Measurements from ENCODE around the gene CCDC50.

Gene CCDC50

DNA sequence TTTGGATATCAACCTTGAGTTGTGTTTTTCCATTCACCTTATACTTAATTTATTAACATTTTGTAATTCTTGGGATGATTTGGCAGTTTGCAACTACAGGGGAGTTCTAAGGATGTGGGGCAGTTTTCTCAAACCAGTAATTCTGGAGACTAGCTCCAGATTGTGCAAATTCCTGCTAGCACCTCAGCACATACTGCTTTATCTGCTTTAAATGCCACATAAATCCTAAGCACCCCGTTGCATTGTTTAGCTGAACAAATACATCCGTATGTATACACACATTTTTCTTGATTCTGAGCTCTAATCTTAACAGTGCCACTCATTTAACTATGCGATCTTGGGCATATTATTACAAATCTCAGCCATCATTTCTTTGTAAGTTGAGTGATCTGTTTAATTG lies 18.0 kb downstream of the CCDC50 start:
- no peak for DNase-seq (ENCODE audit: low spot score)
- no peak for FAIRE-seq

DNA sequence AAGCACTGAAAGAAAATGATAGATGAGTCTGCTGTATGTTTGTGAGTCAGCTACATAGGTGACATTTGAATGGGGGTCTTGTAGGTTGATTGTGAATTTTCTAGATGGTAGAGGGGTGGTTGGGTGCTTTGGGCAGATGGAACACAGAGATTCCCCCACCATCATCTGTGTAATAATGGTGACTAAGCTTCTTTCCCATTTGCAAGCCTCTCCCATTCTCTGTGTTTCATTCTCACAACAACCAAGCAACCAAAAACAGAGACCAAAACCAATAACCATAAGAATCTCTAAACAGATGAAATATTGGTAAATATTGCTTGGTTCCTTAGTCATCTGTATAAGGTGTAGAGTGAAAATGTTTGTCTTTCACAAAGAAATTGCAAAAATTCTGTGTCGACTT lies 18.9 kb downstream of the CCDC50 start:
- no peak for DNase-seq (ENCODE audit: low spot score)
- FAIRE-seq: no peak

DNA sequence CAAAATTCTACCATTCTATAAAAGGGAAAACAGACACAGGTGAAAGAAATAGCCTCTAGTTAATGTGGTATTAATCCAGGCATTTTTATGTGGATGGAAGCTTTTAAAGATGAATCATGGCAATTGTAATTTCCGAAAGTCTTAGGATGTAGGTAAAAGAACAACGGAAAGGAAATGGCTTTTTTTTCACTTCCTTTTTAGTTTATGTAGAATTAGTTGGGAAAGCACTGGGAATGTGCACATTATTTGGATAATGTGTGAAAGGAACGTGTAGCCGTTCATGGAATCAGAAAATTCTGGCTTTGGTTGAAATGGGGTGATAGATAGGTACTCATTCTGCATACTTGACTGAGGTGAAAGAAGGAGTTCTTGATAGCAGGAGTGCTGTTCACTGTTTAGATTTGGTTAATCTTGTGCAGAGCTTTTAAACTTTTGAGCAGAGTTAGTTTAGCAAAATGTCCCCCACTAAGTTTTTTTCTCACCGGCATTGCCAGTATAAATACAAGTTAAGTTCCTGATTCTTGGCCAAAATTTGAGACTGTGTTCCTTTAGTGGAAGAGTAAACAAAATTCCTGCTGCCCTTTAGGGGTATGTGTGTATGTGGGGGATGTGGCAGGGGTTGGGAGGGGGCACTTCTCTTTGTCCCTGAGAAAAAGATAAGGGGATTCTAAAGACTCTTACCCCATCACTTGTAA lies 21.3 kb downstream of the CCDC50 start:
- FAIRE-seq: no peak

DNA sequence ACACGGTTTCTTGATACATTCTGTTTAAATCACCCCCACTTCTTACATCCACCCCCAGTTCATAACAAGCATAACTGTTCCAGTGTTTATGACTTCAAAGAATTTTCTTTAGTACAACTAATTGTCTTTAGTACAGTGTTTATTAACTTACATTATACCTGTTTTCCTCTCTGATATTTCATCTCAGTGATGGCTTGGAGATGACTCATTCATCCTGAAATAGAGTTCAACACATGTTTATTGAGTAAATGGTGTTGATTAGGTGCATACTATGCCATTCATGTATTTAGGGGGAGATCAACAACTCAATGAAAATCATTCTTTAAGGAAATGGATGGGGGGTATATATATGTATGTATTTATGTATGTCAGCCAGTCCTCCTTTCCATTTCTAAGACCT lies 22.8 kb downstream of the CCDC50 start:
- FAIRE-seq (no peak), DNase-seq (ENCODE audit: low spot score) (no peak)

More for the DNA sequence above, 21.3 kb downstream of the CCDC50 start:
- DNase-seq (ENCODE audit: low spot score): no peak

DNA sequence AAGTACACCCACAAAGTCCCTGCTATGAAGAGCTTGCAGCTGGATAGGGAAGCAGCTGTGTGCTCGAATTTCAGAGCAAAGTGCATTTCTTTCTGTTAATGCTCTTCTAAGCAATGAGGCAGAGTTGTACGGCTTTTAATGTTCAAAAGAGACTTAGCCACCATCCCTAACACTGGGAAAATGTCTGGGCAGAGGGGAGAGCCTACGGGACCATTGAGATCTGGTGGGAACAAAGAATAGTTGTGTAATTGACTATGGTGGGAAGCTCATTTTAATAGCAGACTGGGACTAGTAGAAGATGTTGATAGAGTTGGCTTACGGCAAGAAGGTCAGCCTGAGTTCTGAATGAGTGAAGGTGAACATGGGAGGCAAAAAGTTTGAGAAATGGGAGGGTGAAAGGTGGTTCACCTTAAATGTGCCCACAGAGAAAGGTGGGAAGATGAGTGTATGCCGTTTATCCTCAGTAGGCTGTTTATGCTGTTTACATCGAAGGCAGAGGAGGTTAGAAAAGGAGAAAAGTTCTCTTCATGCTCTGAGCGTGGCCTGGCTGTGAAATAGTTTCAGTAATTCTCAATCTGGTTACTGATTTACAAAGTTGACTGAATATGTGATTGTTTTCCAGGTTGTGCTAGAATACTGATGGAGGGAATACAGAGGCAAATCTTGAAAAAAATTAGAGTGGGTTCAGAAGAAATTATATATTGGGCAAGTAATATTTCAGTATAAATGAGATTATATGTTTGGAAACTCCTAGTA lies 24.0 kb downstream of the CCDC50 start:
- no peak for DNase-seq (ENCODE audit: low spot score)
- no peak for FAIRE-seq

DNA sequence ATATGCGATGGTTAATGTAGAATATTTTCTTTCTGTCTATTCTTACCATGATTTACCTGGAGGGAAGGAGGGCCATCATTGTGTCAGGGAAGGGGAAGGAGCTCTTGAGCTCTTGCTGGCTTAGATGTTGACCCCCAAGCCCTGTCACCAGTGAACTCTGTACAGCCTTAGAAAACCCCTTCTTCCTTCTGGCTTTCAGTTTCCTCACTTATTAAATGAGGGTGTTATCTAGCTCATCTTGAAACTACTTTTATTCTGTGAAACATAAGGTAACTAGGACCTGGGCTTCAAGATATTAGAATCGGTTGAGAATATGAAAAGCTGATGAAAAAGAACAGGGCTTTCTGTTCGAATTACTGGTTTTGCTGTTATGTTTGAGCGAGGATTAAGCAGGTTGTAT lies 26.2 kb downstream of the CCDC50 start:
- FAIRE-seq: no peak
- DNase-seq (ENCODE audit: low spot score): no peak

DNA sequence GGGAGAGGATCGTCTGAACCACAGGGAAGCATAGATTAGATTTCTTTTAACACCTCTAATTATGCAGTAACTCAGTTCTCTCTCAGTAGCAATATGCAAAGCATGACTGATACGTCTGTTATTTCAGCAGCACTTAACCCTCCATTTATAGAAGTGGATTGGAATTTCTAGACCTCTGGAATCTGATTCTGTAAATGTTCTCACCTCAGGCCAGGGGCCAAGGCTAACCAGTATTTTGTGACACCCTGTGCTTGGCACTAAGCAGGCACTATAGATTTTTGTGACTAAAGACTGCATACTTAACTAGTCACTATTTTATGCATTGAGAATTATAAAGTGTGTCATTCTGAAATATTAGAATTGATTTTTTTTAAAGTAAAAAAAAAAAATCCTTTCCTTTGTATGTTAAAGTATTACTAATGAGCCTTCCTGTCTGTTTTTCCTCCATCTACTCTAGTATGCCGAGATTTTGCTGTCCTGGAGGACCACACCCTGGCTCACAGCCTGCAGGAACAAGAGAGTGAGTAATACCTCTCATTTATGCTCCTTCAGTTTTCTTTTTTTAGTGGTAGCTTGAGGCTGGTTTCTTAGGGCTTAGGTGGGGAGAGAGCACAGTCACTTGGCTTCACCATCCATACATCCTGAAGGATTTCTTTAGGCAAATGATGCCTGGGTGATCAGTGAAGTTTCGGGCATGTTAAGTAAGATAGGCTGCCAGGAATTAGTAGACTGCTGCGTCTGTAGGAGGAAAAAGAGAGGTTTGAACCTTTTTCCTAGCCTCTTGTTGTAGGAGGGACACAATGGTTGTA lies 27.6 kb downstream of the CCDC50 start:
- FAIRE-seq (no peak), DNase-seq (ENCODE audit: low spot score) (no peak)

DNA sequence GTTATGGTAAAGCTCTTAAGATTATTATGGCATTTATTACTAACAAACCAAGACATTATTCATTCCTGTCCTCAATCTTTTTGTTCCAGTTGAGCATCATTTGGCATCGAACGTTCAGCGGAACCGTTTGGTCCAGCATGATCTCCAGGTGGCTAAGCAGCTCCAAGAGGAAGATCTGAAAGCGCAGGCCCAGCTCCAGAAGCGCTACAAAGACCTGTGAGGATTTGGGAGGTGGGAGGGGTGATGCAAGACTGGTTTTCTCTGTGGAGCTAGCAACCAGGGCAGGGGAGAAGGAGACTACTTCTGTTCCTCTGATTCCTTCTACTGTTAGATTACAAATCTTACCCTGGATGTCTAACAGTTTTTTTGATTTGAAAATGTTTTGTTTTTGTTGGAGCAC lies 28.7 kb downstream of the CCDC50 start:
- no peak for FAIRE-seq

DNA sequence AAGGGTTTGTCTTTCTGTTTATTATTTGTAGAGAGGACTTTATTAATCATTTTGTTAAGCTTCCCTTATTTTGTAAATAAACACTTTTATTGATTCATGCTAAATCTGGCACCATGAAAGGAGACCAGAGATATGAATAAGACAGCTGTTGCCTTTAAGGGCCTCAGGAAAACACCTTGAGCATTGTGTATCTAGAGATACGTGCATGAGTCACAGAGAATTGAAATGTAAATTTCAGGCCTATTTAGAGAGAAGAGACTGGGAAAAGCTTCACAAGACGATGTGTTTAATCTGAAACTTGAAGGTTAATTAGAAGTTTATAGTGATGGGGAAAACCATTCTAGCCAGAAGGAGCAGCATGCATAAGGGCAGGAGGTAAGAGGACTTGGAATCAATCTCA lies 29.7 kb downstream of the CCDC50 start:
- DNase-seq (ENCODE audit: low spot score) (no peak), FAIRE-seq (no peak)

More for the DNA sequence above, 28.7 kb downstream of the CCDC50 start:
- no peak for DNase-seq (ENCODE audit: low spot score)

DNA sequence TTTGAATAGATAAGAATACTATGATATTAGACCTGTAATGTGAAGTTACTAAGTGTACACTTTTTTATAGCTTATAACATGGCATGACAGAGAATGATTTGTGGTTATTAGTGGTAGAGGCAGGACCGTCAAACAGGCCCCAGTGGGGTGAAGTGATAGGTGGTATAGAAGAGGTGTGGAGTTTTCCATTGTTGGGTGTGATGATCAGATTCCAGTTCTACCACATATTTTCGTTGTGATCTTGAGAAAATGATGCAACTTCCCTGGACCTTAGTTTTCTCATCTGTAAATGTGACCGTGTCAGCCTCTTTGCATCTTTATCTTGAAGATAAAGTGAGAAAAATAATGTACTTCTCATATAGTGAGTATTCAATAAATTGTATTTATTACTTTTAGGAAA lies 31.4 kb downstream of the CCDC50 start:
- no peak for DNase-seq (ENCODE audit: low spot score)
- FAIRE-seq: no peak

DNA sequence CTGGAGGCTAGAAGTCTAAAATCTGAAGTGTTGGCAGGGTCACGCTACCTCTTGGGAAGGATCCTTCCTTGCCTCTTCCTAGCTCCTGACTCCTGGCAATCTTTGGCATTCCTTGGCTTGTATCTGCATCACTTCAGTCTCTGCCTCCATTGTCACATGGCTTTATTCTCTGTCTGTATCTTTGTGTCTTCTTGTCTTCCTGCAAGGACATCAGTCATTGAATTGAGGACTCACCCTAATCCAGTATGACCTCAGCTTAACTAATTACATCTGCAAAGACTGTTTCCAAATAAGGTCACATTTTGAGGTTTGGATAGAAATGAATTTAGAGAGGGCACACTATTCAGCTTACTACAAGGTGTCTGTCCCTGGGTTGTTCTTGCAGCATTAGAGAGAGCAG lies 32.3 kb downstream of the CCDC50 start:
- FAIRE-seq (no peak), DNase-seq (ENCODE audit: low spot score) (no peak)

DNA sequence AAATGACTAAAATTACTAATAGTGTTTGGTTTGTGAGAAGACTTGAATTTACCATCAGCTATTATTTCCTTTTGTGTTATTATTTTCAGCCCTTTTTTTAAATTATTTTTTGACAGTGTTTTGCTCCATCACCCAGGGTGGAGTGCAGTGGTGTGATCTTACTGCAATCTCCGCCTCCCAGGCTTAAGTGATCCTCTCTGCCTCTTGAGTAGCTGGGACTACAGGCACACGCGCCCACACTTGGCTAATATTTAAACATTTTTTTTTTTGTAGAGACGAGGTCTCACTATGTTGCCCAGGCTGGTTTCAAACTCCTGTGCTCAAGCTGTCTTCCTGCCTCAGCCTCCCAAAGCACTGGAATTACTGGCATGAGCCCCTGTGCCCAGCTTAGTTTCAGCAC lies 32.8 kb downstream of the CCDC50 start:
- DNase-seq (ENCODE audit: low spot score) (no peak), FAIRE-seq (no peak)

DNA sequence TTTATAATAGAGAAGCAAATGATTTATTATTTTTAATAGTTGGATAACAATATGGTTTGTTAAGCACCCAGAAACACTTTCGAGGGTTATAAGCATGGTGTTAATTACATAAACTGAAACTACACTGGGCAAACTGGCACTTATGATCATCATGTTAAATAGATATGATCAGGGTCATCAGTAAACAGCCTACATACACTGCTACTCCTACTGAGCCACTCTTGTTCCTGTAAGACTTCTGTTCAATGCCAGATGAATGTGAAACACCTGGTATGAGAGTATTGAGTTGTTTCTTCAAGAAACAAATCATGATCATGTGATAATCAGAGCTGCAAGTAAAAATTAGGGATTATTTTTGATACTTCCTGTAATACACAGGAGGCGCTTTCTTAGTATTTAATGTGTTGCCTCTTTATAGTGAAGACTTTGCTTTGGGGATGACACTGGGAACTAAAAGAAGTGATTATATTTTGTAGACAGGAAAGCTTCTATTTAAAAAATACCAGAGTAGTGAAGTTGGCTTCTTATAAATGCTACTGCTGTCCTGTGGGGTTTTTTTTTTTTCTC lies 33.4 kb downstream of the CCDC50 start:
- FAIRE-seq (no peak), DNase-seq (ENCODE audit: low spot score) (no peak)

DNA sequence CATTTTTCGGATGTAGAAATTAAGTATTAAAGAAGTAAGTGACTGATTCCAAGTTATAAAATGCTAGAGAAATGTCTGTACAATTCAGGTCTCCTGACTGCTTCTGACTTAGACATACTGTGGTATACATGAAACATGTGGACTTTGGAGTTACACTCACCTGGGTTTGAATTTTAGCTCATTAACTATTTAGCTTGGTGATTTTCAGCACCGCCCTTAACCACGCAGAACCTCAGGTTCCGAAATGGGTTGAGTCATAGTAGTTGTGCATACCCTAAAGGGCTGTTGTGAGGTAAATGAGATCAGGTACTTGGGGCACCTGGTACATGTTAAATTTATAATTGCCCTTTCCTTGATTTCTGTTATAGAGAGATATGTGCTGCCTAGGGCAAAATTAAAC lies 34.0 kb downstream of the CCDC50 start:
- DNase-seq (ENCODE audit: low spot score) (no peak), FAIRE-seq (no peak)

DNA sequence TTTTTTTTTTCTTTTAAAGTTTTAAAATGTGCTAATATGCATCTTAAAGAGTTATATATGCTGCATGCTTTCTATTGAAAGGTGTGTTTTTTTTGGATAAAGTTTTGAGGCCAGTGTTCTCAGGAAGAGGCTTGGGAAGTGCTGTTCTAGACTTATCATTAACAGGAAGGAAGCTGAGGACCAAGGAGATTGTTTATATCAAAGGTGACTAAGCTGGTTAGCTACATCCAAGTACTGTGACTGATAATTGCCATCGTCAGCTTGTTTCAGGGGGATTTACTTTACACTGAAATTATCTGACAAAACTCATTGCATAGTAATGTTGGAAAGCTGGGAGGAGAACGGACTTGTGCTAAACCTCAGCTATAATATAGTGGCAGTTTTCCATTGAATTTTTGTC lies 37.5 kb downstream of the CCDC50 start:
- no peak for DNase-seq (ENCODE audit: low spot score)

DNA sequence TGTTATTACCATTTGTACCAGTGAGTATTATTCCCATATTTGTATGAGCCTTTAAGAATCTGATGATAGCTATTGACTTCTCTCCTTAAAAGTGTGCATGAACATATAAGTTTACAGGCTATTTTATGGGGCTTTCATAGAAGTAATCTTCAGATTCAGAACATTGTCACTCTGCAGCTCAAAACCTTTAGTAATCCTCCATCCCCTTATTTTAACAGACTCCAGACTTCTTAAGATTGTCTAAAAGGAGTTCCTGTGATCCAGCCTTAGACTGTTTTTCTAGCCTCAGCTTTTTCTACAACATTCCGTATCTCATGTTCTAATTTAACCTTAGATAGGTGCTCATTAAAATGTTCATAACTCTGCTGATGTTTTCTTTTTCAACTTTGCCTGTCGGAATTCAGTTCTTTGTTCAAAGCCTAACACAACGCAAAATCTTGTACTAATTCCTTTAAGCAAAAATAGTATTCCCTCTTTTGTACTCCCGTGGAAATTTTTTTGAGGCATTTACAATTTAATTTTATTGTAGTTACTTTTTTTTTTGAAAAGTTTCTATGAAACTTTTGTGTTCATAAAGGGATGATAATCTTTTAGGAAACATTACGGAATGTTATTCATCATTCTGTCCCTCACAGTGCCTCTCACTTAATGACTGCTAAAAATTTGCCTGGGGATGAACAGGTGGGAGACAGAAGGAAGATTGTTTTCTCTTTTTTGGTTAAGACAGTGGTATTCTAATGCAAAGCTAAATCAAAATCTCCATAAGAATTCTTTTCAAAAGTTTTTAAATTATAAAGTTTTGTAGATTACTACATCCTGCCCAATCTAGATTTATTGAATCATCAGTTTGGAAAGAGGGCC lies 39.8 kb downstream of the CCDC50 start:
- DNase-seq (ENCODE audit: low spot score) (no peak), FAIRE-seq (no peak)

More for the DNA sequence above, 37.5 kb downstream of the CCDC50 start:
- FAIRE-seq: no peak

DNA sequence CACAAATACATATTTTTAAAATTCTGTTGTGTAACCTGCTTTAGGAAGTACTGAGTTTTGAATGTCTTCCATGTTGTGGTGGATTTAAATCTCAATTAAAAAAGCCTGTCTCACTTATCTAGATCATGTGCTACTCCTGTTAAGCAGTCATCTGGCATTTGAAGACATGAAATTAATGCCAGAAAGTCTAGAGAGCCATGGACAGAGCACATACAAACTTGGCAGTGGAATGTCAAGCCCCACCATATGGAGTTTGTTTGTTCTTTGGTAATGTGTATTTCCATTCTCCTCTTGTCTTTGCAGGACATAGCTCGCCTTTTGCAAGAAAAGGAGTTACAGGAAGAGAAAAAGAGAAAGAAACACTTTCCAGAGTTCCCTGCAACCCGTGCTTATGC lies 40.4 kb downstream of the CCDC50 start:
- FAIRE-seq: no peak

DNA sequence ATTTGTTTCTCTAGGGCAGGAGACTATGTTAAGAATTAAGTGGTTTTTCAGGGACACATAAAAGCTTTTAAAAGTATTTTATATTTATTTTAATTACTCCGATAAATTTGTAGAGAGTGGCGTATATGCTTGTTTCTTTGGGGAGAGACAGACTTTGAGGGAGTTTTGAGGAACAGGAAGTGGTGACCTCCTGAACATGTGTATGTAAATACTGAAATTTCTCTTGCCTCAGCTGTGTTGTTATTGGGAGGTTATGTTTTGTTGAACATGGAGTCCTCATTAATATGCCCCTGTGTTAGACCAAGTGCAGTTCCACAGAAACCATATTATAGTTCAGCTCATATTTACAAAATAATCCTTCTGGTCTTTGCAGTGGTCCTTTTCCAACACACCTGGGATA lies 42.9 kb downstream of the CCDC50 start:
- FAIRE-seq (no peak), DNase-seq (ENCODE audit: low spot score) (no peak)

More for the DNA sequence above, 40.4 kb downstream of the CCDC50 start:
- DNase-seq (ENCODE audit: low spot score): no peak

DNA sequence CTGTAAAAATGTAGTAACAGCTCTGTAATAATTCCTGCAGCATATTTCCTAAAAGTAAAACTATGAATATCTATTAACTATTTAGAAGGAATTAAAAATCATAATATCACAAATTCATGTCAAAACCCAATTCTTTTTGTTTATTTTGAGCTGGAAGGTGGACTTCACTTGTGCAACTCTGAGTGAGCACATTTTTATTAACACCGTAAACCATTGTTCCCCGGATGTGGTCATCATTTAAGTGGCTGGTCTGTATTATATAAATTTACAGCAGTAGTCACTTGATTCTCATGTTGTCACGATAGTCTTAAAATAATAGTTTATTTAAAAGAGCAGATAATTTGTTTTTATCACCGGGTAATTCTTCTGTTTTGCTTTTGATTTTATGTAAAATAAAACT lies 44.1 kb downstream of the CCDC50 start:
- FAIRE-seq: no peak
- no peak for DNase-seq (ENCODE audit: low spot score)

DNA sequence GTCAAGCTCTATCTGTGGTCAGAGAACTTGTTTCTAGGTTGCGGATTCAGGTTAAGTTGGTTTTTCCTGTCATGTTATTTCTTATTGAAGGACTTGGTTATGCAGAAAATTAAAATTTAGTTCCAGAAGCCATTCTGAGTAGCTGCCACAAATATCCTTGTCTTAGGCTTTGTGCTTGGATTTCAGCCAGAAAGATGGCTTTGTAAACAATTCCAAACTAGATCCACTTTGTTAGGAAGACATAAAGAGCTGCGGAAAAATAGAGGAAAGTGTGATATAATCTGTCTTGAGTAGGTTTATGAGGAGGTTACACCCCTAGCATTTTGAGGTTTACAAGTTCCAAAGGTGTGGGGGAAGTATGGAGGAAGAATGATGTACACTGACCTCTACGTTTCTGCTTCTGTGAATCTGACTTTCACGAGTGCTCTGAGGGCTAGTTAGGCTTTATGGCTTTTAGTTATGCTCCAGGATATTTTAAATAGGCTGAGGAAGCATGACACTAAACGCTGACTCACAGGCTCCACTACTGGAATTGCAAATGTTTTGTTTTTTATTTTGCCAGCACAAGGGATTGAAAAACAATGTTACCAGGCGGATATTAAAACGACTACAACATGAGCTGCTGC lies 47.4 kb downstream of the CCDC50 start:
- FAIRE-seq: no peak
- no peak for DNase-seq (ENCODE audit: low spot score)

All from urothelium cell line (cell line).